Astrocyte (in vitro differentiated cells and primary cell): ENCODE data around the gene XAGE1B. TPM values are rescaled to one million over a fixed set of nuclear protein-coding genes. Genes with fewer than 3 reads are reported as not detected.

Experiments
- total RNA-seq: library from RNA; stranded (reverse); gene quantifications from 2 replicates; pipeline ENCODE4 v1.2.1, GENCODE V29; 2021

XAGE1B gene
- total RNA-seq, 1 donor from 2014 or later: not detected

Other genes with a start within 250 kb of the XAGE1B start
- gene XAGE2, start 148.0 kb downstream of the XAGE1B start, total RNA-seq: not detected in 2 replicates
- not detected in 2 replicates for gene XAGE1A, start 21.3 kb downstream of the XAGE1B start, total RNA-seq
- not detected in 2 replicates for gene SSX7, start 137.8 kb upstream of the XAGE1B start, total RNA-seq
- not detected in 2 replicates for gene SSX2, start 190.1 kb upstream of the XAGE1B start, total RNA-seq
- gene SSX2B, start 234.2 kb upstream of the XAGE1B start, total RNA-seq: not detected in 2 replicates